ENCODE measurements around the gene MYO5C. TPM values are rescaled to one million over a fixed set of nuclear protein-coding genes. Genes with fewer than 3 reads are reported as not detected.

The MYO5C gene
- total RNA-seq, result 18.5 TPM
- long read RNA-seq, full-length matches to known transcripts, result 5 of 48 reads
- long read RNA-seq, partial matches to known transcripts, result 31 of 48 reads
- long read RNA-seq, other reads (novel, unspliced or antisense), result 12 of 48 reads

- DNase-seq (ENCODE audit: low spot score), result no peak
These were observed at the start of gene MYO5C for GRCh38 chr15:52295421-52296001. Gene MYO5C (minus strand): TSS chr15:52295804. CDS start chr15:52295636, 168 bp downstream.

DNA sequence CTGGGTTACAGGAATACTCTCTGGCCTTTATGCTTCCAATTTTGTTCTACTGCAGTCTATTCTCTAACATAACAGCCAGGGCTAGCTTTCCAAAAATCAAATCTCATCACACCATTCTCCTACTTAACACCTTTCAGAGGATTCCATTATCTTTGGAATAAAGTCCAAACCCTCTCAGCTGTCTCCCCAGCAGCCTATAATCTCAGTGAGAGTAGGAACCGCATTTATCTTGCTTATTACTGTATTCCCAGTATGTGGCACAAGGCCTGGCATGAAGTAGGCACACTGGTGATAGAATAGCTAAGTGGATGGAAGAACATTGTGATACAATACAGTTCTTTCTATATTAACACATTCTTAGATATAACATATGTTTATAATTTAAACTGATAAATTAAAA is 49.0 kb upstream of the MYO5C start:
- DNase-seq (ENCODE audit: low spot score), result no peak

- no peak for DNase-seq (ENCODE audit: low spot score)
These were observed 48.2 kb upstream of the MYO5C start for GRCh38 chr15:52343831-52344230.

GRCh38 chr15:52340093-52340492 is 44.5 kb upstream of the MYO5C start:
- DNase-seq (ENCODE audit: low spot score), result no peak

- DNase-seq (ENCODE audit: low spot score), result no peak
These were observed 43.3 kb upstream of the MYO5C start for GRCh38 chr15:52338891-52339290.

- no peak for DNase-seq (ENCODE audit: low spot score)
These were observed 42.5 kb upstream of the MYO5C start for GRCh38 chr15:52338058-52338457.

GRCh38 chr15:52337198-52337853 is 41.7 kb upstream of the MYO5C start:
- no peak for DNase-seq (ENCODE audit: low spot score)

- DNase-seq (ENCODE audit: low spot score), result no peak
These were observed 40.9 kb upstream of the MYO5C start for GRCh38 chr15:52336529-52336928.

- DNase-seq (ENCODE audit: low spot score), result no peak
These were observed 39.0 kb upstream of the MYO5C start for GRCh38 chr15:52334491-52335160.

GRCh38 chr15:52331490-52332240 is 36.1 kb upstream of the MYO5C start:
- no peak for DNase-seq (ENCODE audit: low spot score)

DNA sequence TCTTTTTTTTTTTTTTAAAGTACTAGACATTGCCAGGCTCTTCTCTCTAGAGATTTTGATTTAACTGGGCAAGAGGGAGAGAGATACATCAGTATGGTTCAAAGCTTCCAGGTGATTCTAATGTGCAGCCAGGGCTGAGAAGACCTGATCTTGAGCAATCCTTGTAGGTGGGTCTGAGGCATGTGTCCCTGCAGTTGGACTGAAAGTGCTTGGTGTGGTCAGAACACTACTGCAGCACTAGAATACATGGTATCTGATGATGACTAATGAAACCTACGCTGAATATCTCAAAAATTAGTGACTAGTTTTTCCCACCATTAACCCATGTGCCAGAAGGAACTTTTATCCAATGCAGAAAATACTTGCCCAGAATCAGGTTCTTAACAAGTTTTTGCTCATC is 34.4 kb upstream of the MYO5C start:
- DNase-seq (ENCODE audit: low spot score), result no peak

- DNase-seq (ENCODE audit: low spot score), result no peak
These were observed 33.5 kb upstream of the MYO5C start for GRCh38 chr15:52329150-52329549.

GRCh38 chr15:52328680-52329079 is 33.1 kb upstream of the MYO5C start:
- DNase-seq (ENCODE audit: low spot score), result no peak

GRCh38 chr15:52326756-52327155 is 31.2 kb upstream of the MYO5C start:
- no peak for DNase-seq (ENCODE audit: low spot score)

- DNase-seq (ENCODE audit: low spot score), result no peak
These were observed 28.5 kb upstream of the MYO5C start for GRCh38 chr15:52324109-52324508.

DNA sequence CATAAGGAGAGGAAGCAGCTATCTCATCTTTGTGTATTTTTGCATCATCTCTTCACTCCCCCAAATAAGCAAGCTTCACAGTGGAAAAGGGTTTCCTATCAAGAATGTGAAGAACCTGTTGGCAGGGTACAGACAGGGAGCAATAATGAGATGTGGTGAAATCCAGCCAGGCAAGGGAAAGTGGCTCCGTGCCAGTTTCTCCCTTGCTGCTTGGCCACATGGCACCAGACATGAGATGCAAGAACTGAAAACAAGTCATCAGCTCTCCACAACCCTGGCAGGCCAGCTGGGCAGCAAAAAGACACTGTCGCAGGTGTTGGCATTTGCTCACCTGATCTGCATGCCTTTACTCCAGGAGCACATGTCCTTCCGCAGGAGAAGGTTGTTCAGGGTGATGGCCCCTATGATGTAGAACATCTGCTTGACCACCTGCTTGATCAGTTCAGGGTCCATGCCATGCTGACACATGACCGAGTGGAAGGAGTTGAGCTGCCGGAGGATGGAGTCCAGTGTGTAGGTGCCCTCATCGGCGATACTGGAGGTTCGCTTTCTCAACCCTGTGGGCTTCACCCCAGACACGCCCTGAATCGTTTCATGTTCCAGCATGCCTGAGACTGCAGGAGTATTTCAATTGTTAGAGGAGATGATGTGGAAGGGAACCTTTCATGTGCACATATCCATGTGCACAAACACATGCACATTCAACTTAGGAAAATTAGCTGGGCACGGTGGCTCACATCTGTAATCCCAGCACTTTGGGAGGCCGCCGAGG is 23.3 kb upstream of the MYO5C start:
- DNase-seq (ENCODE audit: low spot score), result no peak

GRCh38 chr15:52317688-52318087 is 22.1 kb upstream of the MYO5C start:
- DNase-seq (ENCODE audit: low spot score), result no peak

- no peak for DNase-seq (ENCODE audit: low spot score)
These were observed 21.4 kb upstream of the MYO5C start for GRCh38 chr15:52317022-52317421.

GRCh38 chr15:52309154-52309548 is 13.5 kb upstream of the MYO5C start:
- DNase-seq (ENCODE audit: low spot score), result no peak

- no peak for DNase-seq (ENCODE audit: low spot score)
These were observed 13.0 kb upstream of the MYO5C start for GRCh38 chr15:52308446-52309153.
